VCaP (cell line): ENCODE measurements around the gene SYNPR.

Experiments used
- H3K27ac ChIP-seq: fragments of 450-650 bp; 2 replicates; pipeline ENCODE4 v1.5.1; 2017
- CTCF ChIP-seq: fragments of 450-650 bp; conservative IDR thresholded peaks from 2 replicates; pipeline ENCODE4 v1.5.1; 2017; ENCODE audit warnings: mild to moderate bottlenecking, moderate library complexity

The SYNPR gene

DNA sequence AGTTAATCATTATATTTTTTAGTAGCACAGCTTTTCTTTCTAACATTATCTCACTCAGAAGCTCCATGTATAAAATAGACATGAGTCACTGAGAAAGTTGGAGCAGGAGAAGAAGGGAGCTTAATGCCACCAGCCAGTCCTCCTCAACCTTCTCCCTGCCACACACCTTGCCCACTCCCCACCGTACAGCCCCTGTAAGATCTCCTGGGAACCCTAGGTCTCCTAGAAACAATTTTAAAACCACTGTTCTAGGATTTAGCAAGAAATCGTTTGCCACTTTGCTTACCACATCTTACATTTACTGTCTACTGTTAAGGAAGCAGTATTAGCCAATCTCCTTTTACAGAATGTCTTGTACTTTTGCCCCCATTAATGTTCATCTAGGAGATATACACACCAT is 204.2 kb downstream of the SYNPR start:
- H3K27ac ChIP-seq = no peak overlapping the region
- TF ChIP-seq CTCF = no peak

GRCh38 chr3:63492464-63492863 is 214.4 kb downstream of the SYNPR start:
- no peak overlapping the region for H3K27ac ChIP-seq
- TF ChIP-seq CTCF = no peak

- no peak for TF ChIP-seq CTCF
- no peak overlapping the region for H3K27ac ChIP-seq
Measured at GRCh38 chr3:63493101-63493500, 215.0 kb downstream of the SYNPR start.

DNA sequence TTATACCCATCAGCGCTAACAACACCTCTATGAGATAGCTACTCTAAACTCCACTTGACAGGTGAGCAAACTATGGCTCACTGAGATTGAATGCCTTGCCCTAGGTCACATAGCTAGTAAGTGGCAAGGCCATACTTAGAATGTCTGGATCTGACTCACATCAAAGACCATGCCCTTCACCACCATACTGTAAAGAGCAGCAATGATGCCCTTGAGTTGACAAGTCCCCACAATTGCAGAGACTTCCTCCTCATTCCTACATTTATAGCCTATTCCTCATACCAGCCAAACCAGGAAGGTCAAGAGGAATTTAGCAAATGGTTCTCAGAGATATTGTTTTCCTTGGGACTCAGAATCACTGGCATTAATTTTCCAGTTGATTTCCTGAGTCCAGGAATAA is 216.5 kb downstream of the SYNPR start:
- TF ChIP-seq CTCF = no peak
- no peak overlapping the region for H3K27ac ChIP-seq

- no peak overlapping the region for H3K27ac ChIP-seq
- TF ChIP-seq CTCF = no peak
Measured at GRCh38 chr3:63497641-63498040, 219.5 kb downstream of the SYNPR start.

DNA sequence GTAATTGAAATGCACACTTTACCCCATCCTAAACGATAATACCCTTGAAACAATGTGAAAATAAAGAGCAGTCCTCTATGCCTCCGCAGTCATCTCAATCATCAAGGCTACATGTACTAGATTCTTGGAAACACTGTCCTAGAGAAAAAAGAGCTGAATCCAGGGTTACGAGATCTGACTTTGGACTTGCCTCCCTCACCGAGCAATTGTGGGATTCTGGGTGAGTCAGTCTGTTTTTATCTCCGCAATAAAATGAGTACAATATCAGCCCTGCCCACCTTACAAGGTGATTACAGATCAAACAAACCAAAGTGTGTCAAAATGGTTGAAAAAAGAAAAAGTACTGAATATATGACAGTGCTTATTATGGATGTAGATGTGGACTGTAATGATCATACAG is 222.1 kb downstream of the SYNPR start:
- no peak overlapping the region for H3K27ac ChIP-seq
- TF ChIP-seq CTCF = no peak

- H3K27ac ChIP-seq = no peak overlapping the region
- TF ChIP-seq CTCF = no peak
Measured at GRCh38 chr3:63508305-63508704, 230.2 kb downstream of the SYNPR start.

- no peak overlapping the region for H3K27ac ChIP-seq
- TF ChIP-seq CTCF = no peak
Measured at GRCh38 chr3:63508771-63509170, 230.7 kb downstream of the SYNPR start.
